ENCODE data around the gene JDP2. TPM values are rescaled to one million over a fixed set of nuclear protein-coding genes. Genes with fewer than 3 reads are reported as not detected.

Gene JDP2
- total RNA-seq, 1 donor from 2014 or later, result 79.5 TPM

GRCh38 chr14:75467763-75468162, 39.9 kb downstream of the JDP2 start:
- Histone ChIP-seq H3K9me3 (ENCODE audit: insufficient read depth, low read depth, low read length) (no peaks in the 10 kb centered on the region), H3K27ac (ENCODE audit: low read depth, low read length) (no peak overlapping the region), H3K4me1 (ENCODE audit: insufficient read depth, low read length) (no peaks in the 10 kb centered on the region), H3K79me2 (ENCODE audit: insufficient read depth, low read length) (no peaks in the 10 kb centered on the region), H3K4me2 (ENCODE audit: low read length) (no peak overlapping the region), H3K9ac (ENCODE audit: low read length) (no peak overlapping the region), H3K36me3 (ENCODE audit: insufficient read depth, low read length) (peaks cover 6% of the 10 kb centered on the region), H3K27me3 (ENCODE audit: insufficient read depth, low read length) (no peaks in the 10 kb centered on the region), H4K20me1 (ENCODE audit: insufficient read depth, low read length) (peaks cover 4% of the 10 kb centered on the region), H2AFZ (ENCODE audit: low read depth, low read length) (no peak overlapping the region), H3K4me3 (ENCODE audit: insufficient read depth, low read depth, low read length) (no peak overlapping the region)
- FAIRE-seq, result no peak
- Mint-ChIP-seq H3K27me3 (ENCODE audit: low read depth, unreplicated experiment) (no peaks in the 10 kb centered on the region), H3K27ac (ENCODE audit: unreplicated experiment) (no peak overlapping the region), H3K4me3 (ENCODE audit: unreplicated experiment) (no peak overlapping the region), H3K36me3 (ENCODE audit: low read depth, unreplicated experiment) (peaks cover 40% of the 10 kb centered on the region), H3K4me1 (ENCODE audit: low read depth, unreplicated experiment) (peaks cover 4% of the 10 kb centered on the region), H3K9me3 (ENCODE audit: unreplicated experiment) (no peaks in the 10 kb centered on the region)
- TF ChIP-seq EZH2 (IDR thresholded peaks at IDR 0.05; ENCODE audit: insufficient read depth, low read length) (no peak), CTCF (IDR thresholded peaks at IDR 0.05; ENCODE audit: insufficient read depth, low read depth, low read length) (no peak)
- no peak for DNase-seq (ENCODE audit: low read depth)

GRCh38 chr14:75469164-75469563, 41.3 kb downstream of the JDP2 start:
- H3K36me3 Mint-ChIP-seq (ENCODE audit: low read depth, unreplicated experiment), result peaks cover 38% of the 10 kb centered on the region
- Histone ChIP-seq H3K4me2 (ENCODE audit: low read length) (no peak overlapping the region), H3K27me3 (ENCODE audit: insufficient read depth, low read length) (no peaks in the 10 kb centered on the region), H3K4me1 (ENCODE audit: insufficient read depth, low read length) (no peaks in the 10 kb centered on the region), H2AFZ (ENCODE audit: low read depth, low read length) (no peak overlapping the region), H4K20me1 (ENCODE audit: insufficient read depth, low read length) (peaks cover 4% of the 10 kb centered on the region), H3K9ac (ENCODE audit: low read length) (no peak overlapping the region), H3K79me2 (ENCODE audit: insufficient read depth, low read length) (no peaks in the 10 kb centered on the region), H3K36me3 (ENCODE audit: insufficient read depth, low read length) (peaks cover 2% of the 10 kb centered on the region), H3K9me3 (ENCODE audit: insufficient read depth, low read depth, low read length) (no peaks in the 10 kb centered on the region), H3K4me3 (ENCODE audit: insufficient read depth, low read depth, low read length) (no peak overlapping the region), H3K27ac (ENCODE audit: low read depth, low read length) (no peak overlapping the region)
- H3K4me1 Mint-ChIP-seq (ENCODE audit: low read depth, unreplicated experiment), result peaks cover 4% of the 10 kb centered on the region
- no peaks in the 10 kb centered on the region for H3K27me3 Mint-ChIP-seq (ENCODE audit: low read depth, unreplicated experiment)
- TF ChIP-seq EZH2 (IDR thresholded peaks at IDR 0.05; ENCODE audit: insufficient read depth, low read length), result no peak
- no peak for TF ChIP-seq CTCF (IDR thresholded peaks at IDR 0.05; ENCODE audit: insufficient read depth, low read depth, low read length)
- H3K9me3 Mint-ChIP-seq (ENCODE audit: unreplicated experiment), result no peaks in the 10 kb centered on the region
- DNase-seq (ENCODE audit: low read depth) (no peak), FAIRE-seq (no peak)
- no peak overlapping the region for H3K4me3 Mint-ChIP-seq (ENCODE audit: unreplicated experiment)
- no peak overlapping the region for H3K27ac Mint-ChIP-seq (ENCODE audit: unreplicated experiment)

- no peak overlapping the region for H3K4me2 ChIP-seq (ENCODE audit: low read length)
- H3K36me3 ChIP-seq (ENCODE audit: insufficient read depth, low read length), result peaks cover 2% of the 10 kb centered on the region
- no peak overlapping the region for H3K4me3 ChIP-seq (ENCODE audit: insufficient read depth, low read depth, low read length)
- Mint-ChIP-seq H3K27me3 (ENCODE audit: low read depth, unreplicated experiment) (no peaks in the 10 kb centered on the region), H3K4me3 (ENCODE audit: unreplicated experiment) (no peak overlapping the region), H3K9me3 (ENCODE audit: unreplicated experiment) (no peaks in the 10 kb centered on the region), H3K4me1 (ENCODE audit: low read depth, unreplicated experiment) (peaks cover 4% of the 10 kb centered on the region), H3K36me3 (ENCODE audit: low read depth, unreplicated experiment) (peaks cover 40% of the 10 kb centered on the region), H3K27ac (ENCODE audit: unreplicated experiment) (no peak overlapping the region)
- FAIRE-seq (no peak), DNase-seq (ENCODE audit: low read depth) (no peak)
- no peaks in the 10 kb centered on the region for H3K27me3 ChIP-seq (ENCODE audit: insufficient read depth, low read length)
- TF ChIP-seq CTCF (IDR thresholded peaks at IDR 0.05; ENCODE audit: insufficient read depth, low read depth, low read length) (no peak), EZH2 (IDR thresholded peaks at IDR 0.05; ENCODE audit: insufficient read depth, low read length) (no peak)
- no peaks in the 10 kb centered on the region for H3K4me1 ChIP-seq (ENCODE audit: insufficient read depth, low read length)
- H3K27ac ChIP-seq (ENCODE audit: low read depth, low read length), result no peak overlapping the region
- no peaks in the 10 kb centered on the region for H3K9me3 ChIP-seq (ENCODE audit: insufficient read depth, low read depth, low read length)
- H2AFZ ChIP-seq (ENCODE audit: low read depth, low read length), result no peak overlapping the region
- H3K9ac ChIP-seq (ENCODE audit: low read length), result no peak overlapping the region
- H3K79me2 ChIP-seq (ENCODE audit: insufficient read depth, low read length), result no peaks in the 10 kb centered on the region
- peaks cover 4% of the 10 kb centered on the region for H4K20me1 ChIP-seq (ENCODE audit: insufficient read depth, low read length)
These were observed 41.9 kb downstream of the JDP2 start for GRCh38 chr14:75469606-75470237.
